Colon (tissue), 2 donors: ENCODE data around the gene SLC25A41.

Experiments used
- FAIRE-seq: peaks from 2 replicates; lab custom pipeline; 2012; peaks lifted over from hg19 to GRCh38; lab: Jason Lieb, UNC
- donor health status: control.
- donor health status: control.

Gene SLC25A41

DNA sequence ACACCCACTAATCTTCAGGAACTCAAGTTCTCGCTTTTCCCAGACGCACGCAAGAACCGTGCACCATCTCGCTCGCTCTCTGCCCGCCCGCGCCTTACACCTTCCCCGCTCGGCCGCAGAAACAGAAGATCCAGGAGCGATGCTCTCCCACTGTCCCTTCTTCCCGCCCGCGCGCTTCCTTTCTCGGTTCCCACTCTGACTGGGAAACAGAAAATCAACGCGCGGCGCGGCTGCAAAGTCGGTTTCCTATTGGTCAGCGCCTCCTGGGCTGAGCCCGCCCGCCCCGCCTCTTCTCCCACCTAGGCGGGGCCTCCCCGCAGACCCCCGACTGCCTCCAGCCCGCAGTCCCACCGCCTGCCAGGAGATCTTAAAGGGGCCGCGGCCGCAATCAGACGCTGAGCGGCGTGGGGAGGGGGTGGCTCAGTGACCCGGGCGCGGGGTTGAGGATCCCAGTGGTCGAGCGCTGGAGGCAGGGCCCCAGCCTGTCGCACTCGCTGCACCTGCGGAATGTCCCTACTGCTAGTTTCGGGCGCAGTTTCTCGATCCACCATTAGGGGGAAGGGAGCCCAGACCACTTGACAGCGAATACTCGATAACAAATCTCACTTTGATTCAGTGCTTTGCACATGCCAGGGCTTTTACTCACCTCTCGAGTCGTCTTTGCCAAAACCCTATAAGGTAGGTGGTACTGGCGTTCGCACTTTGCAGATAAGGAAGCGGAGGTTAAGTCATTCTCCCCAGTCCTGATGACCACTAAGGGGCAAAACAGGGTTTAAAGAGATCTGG is 26.7 kb upstream of the SLC25A41 start:
- no peak for FAIRE-seq

DNA sequence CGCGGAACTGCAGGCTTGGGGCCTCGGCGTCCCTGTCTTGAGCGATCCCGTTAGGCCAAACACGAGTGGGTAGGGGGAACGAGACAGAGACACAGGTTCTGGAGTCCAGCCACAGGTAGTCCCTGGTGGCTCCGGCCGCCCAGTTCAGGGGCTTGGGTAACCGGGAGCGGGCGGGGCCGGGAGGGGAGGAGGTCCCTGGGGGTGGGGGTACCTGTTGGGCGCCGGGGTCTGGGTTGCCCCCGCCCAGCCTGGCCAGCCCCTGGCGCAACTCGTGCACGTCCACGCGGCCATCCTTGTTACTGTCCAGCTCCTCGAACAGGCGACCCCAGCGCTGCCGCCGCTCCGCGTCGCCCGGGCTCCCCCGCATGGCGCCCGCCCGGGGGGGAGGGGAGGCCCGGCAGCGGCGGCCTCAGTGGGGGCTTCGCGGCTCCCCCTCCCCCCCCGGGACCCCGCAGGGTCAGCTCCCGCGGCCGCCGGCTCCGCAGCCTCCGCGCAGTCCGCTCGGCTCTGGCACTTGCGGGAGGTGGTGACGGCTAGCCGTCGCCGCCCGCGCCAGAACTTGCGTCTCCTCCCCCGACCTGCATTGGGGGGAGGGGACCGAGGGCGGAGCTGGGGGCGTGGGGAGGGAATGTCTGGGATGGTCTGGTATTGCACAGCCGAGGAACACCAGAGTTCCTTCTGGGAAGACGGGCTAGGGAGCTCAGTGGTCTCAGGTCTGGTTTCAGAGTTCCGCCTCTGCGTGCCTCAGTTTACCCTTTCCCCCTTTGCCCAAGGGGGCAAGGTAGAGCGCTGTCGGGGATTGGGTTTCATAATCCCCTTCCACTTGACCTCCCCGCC is 25.9 kb upstream of the SLC25A41 start, which contains the start of gene SLC25A23:
TSS of gene SLC25A23 (minus strand) at position 531 of the 837 bp plus-strand sequence. CDS start at position 367, 164 bp downstream.
- FAIRE-seq, result no peak

DNA sequence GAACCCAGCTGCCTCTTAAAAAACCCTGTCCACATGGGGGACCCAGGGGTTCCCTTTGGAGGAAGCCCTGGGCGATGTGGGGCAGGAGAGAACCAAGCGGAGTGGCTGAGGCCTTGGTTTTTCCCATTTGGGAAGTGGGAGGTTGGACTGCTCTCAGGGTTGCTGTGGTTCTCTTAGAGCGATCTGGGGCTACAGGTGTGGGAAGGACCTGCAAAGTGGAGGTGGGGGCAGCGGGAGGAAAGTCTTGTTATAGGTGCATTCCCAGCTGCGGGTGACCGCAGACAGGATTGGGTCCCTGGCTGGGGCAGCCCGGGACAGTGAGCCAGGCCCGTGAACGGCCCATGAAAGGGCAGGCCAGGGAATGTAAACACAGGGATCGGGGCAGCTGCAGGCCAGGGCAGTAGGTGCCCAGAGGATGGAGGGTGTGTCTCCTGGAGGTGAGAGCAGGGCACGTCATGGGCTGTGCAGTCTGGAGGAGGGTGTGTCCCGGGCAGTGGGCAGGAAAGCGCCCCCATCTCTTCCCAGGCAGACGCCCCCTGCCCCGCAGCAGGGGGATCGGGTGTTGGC is 25.2 kb upstream of the SLC25A41 start:
- FAIRE-seq, result no peak

DNA sequence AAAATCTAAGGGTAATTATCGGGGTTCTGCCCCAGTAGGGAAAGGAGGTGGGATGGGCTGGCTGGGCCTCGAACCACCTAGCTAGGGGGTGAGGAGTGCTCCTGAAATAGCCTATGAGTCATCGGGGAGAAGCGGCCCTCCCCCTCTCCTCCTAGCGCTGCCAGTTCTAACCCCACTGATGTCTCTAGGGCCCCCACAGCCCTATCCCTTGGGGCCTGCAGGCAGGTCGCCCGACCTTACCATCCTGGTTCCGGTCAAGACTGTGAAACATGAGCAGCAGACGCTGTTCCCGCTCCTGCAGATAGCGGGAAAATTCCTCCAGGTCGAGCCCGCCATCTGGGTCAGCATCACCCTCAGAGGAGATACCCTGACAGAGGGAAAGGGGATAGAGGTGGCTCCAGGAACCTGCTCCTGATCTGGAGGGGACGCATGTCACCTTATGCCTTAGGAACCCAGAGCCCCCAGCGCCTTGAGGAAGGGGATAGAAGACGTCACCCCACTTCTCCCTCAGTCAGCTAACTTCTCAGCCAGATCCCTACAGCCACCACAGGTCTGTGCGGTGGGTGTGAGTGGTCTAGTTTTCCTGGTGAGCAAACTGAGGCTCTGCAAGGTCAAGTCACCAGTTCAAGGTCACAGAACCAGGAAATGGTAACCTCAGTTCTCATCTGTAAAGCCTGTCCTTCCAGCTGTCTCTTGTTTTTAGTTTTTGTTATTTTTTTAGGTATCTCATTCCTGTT is 24.6 kb upstream of the SLC25A41 start:
- FAIRE-seq, result no peak

DNA sequence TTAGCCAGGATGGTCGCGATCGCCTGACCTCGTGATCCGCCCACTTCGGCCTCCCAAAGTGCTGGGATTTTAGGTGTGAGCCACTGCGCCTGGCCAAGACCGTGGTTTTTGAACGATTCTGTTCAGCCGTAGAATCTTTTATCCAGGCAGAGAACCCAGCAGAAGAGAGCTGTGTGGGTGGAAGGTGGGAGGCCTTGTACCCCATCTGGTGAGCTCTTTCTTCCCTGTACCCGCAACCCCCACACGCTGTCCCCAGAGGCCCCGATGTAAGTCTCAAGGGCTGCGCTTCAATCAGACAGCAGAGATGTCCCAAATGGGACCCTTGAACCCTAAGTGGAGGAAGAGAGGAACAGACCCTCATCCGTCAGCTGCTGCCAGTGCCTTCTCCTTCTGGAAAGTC is 22.4 kb upstream of the SLC25A41 start:
- no peak for FAIRE-seq

DNA sequence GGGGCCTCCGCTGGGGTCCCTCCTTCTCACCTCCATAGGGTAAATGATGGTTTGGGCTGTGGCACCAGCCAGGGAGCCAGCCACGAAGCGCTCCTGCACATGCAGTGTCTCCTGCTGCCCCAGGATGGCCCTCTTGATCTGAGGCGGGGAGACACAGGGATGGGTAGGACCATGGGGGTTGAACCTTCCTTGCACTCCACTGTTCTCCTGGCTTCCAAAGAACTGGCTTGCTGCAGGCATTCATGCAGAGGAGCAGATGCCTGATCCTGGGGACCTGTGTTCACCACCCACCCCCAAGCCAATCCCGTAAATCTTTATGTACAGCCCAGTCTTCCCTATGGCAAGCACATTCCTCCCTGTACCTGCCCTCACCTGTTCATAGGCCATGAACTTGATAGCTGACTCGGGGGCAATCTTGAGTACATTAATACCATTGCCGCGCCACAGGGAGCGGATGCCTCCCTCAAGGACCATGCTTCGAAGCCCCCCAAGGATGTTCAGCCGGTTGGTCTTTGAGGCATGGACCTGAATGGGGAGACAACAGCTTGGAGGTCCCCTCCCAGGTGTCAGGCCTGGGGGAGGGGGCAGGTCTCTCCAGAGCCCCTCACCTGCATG is 20.5 kb upstream of the SLC25A41 start:
- no peak for FAIRE-seq

DNA sequence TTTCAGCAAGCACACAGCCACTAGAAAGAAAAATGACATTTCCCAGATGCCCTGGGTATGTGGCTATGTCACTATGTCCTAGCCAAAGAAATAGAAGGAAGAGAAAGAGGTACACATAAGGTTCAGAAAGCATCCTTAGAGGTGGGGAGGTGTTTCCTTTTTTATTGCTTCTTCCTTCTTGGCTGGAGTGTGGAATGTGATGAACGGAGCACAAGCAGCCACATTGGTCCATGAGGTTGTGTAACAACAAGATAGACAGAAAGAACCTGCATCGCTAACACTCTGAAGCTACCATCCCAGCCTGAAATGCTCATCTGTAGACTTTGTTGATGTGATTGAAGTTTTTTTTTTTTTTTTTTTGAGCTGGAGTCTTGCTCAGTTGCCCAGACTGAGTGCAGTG is 19.3 kb upstream of the SLC25A41 start:
- FAIRE-seq, result no peak

DNA sequence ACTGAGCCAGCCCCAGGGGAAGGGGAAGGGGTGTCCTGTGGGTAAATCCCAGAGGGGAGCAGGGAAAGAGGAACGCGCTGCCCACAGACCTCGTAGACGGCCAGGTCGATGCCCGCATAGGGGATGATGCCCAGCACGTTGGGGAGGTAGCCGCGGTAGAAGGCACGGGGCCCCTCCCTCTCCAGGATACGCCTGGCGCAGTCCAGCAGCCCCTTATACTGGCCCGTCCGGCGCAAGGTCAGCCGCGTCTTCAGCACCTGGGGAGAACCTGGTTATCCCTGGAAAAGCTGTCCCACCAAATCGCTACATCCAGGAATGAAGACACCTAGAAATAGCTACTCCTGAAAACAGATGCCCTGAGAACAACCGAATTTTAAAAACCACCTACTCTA is 18.7 kb upstream of the SLC25A41 start:
- no peak for FAIRE-seq

DNA sequence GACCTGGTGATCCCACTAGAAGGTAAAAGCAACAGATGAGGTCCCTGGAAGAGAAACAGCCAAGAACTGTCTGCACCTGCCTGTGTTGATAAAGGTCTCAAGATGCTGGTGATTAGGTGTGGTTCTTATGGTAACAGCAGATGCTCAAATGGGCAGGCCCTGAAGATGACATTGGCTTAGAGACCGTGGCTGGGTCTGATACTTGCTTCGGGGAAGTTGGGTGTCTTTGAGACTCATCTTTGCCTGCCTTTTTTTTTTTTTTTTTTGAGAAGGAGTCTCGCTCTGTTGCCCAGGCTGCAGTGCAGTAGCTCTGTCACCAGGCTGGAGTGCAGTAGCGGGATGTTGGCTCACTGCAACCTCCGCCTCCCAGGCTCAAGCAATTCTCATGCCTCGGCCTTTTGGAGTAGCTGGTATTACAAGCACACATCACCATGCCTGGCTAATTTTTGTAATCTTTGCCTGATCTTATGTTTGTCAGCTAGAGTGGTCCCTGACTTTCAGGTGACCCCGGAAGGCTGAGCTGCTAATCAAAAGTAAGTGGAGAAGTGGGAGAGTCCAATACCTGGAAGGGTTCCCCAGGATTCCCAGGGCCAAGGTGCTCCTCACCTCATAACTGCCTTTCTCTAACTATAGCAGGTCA is 18.1 kb upstream of the SLC25A41 start:
- no peak for FAIRE-seq

DNA sequence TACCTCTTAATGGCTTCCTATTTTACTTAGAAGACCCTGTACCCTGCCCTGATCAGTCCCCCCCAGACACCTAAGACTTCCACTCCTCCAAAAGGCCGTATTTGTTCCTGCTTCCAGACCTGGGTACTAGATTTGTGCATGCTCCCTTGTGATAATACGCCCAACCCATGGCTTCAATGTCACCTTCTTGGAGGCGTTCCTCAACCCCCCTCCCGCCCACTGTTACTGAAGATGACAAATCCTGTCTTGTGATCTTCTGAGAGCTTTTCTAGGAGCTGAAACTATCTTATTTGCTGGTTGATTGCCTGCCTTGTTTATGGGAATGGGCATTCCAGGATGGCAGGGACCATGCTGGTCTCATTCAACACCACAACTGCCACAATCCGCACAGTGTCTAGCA is 16.6 kb upstream of the SLC25A41 start:
- FAIRE-seq, result no peak

DNA sequence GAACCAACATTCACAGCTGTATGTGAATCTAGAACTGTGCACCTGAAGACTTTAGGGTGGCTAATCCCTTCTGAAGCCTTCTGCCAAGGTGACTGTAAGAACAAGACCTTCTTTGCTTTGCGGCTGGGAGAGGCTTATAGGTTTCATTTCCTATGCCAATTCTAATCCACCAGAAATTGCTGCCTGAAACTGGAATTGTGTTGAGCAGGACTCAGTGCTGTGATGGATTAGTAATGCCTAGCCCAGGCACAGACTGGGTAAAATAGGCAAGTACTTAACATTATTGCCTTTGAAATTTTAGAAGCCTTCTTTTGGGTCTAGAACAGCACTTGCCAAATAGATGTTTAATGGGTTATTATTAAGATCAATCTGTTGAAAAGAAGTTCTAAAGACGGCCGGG is 14.5 kb upstream of the SLC25A41 start:
- no peak for FAIRE-seq

DNA sequence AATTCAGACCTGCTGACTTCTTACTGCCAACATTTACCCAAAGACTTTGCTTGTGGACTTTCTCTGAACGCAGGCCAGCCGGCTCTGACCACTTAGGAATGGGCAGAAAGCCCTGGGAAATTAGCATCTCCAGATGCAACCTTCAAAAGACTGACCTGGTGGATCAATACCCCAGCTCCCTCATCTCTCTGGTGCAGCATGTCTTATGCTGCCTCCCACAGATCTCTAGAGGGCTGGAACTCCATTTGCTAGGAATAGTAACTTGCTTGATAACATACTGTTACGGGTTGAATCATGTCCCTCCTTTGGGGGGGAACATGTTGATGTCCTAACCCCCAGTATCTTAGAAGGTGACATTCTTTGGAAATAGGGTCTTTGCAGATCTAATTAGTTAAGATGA is 12.9 kb upstream of the SLC25A41 start:
- FAIRE-seq, result no peak

DNA sequence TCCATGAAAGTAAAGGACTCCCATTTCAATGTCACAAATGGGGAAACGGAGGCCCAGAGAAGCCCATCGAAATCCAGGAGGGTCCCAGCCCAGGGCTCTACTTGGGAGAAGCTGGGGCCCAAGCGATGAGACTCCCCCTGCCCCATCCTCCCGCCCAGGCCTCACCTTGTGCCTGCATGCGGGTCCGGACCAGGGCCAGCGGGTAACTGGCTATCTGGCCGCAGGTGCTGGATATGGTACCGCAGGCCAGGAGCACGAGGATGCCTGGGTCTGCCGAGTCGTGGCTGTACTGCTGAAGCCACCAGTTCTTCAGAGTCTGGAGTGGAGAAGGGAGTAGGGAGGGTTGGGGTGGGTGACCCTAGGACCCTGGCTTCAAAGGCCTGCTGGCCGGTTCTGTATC is 10.4 kb upstream of the SLC25A41 start:
- FAIRE-seq, result no peak

DNA sequence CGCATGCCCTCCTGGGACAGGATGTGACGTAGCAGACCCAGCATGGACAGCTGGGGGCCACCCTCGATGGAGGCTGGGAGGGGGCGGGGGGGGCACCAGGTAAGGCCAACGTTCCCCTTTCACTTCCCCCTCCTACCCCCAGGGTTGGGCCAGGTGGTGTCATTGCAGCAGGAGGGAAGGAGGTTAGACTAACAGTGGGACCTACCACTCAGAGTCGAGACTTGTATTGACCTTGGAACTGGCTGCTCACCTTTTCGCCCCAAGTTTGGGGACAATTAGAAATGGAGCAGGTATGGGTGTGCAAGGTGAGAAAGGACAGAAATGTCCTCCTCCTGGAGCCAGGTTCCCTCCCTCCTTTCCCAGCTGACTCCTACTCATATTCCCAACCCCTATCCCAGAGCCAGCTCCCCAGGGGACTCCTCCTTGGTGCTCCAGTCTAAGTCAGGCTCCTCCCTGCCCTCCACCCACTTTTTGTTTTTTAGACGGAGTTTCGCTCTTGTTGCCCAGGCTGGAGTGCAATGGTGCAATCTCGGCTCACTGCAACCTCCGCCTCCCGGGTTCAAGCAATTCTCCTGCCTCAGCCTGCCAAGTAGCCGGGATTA is 8.6 kb upstream of the SLC25A41 start:
- no peak for FAIRE-seq

DNA sequence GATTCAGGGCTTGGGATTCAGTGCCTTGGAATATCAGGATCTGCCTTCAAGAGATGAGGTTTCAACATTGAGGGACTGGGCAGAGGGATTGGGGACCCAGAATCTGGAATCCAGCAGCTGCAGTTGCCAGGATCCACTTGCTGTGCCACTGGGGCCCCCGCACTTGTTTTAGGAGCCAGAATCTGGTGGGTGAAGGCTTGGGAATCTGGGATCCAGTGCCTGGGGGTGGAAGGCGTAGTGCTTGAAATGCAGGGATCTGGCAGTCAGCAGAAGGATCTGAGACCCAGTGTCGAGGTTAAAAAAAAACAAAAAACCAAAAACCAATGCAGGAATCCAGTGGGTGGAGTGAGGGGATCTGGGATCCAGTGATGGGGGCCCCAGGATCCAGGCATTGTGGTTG is 7.3 kb upstream of the SLC25A41 start:
- FAIRE-seq, result no peak

DNA sequence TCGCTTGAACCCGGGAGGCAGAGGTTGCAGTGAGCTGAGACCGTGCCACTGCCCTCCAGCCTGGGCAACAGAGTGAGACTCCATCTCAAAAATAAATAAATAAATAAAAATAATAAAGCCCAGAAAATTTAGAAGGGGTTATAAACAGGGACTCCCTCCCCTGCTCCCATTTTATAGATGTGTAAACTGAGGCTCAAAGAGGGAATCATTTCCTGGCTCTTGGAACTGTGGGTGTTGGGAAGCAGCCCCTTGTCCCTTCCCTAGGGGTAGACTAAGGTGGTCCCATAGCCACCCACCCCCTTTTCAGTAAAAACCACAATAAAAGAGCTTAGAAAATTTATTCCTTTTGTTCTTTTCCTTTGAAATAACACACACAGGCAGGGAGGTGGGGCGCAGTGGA is 6.2 kb upstream of the SLC25A41 start:
- FAIRE-seq, result no peak

DNA sequence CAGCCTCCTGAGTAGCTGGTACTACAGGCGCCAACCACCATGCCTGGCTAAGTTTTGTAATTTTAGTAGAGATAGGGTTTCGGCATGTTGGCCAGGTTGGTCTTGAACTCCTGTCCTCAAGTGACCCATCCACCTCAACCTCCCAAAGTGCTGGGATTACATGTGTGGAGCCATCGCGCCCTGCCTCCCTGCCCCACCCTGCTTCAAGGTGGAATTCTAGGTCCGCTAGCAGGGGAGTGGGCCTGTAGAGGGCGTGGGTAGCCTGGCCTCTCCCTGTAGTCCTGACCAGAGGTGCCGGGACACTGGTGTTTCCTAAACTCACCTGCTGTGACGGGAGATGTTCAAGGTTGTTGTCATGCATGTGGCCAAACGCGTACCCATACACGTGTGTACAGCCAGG is 398 bp downstream of the SLC25A41 start:
- FAIRE-seq, result no peak

DNA sequence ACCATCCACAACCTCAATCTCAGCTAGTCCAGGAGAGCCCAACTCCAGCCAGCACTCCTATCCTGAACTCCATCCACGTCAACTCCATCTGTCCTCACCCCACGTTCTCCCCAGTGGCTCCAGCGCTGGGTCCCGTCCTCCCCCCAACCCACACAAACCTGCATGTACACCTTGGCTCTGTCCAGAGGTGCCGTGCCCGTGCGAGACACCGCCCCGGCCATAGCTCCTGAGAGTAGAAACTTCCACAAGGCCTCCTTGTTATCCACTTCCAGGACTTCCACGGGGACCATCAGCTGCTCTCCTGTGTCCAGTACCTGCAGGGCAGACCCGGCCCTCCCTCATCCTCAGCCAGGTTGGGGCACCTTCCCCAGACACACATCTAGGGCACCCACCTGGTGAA is 1.7 kb downstream of the SLC25A41 start:
- no peak for FAIRE-seq

DNA sequence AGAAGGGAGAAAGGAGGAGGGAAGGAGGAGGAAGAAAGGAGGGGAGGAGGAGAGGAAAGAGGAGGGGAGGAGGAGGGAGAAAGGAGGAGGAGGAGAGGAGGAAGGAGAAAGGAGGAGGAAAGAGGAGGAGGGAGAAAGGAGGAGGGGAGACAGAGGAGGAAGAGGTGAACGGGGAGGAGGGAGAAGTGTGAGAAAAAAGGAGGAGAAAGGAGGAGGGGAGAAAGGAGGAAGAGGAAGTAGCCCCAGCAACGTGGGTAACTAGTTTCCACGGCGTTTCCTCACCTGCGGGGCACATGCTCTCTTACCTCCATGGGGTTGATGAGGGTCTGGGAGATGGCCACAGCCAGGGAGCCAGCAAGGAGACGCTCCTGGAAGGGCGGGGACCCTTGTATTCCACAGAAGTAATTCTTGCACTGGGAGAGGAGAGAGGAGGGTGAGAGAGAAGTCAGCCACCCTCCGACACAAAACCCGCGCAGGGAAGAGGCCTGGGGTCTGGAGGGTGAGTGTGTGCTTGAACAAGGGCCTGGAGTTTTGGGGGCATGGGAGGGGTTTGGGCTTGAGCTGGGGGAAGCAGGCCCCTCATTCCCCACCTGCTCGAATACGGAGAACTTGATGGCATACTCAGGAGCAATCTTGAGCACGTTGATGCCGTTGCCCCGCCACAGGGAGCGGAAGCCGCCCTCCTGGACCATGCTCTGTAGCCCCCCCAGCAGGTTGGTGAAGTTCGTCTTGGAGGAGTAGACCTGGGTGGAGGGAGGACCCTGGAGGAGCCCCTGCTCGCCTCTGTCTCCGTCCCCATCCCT is 3.9 kb downstream of the SLC25A41 start:
- FAIRE-seq, result no peak
